ENCODE data around the gene PNP. TPM values are rescaled to one million over a fixed set of nuclear protein-coding genes. Genes with fewer than 3 reads are reported as not detected.

Gene PNP
- total and polyA plus RNA-seq, 7 donors = 5.5 to 121 (median 32.3) TPM

DNA sequence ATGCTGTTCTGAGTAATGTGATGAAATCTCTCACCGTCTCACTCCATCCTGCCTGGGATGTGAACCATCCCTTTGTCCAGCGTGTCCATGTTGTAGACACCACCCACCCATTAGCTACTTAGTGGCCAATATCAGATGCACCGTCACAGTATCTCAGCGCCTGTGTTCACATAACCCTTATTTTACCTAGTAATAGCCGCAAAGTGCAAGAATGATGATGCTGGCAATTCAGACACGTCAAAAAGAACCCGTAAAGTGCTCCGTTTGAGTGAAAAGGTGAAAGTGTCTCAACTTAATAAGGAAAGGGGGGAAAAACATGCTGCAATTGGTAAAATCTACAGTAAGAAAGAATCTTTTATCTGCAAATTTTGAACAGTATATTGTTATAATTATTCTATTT is 39.2 kb downstream of the PNP start:
- Histone ChIP-seq H3K27me3 (no peaks in the 10 kb centered on the region), H3K4me1 (no peaks in the 10 kb centered on the region), H3K27ac (no peak overlapping the region), H3K4me3 (no peak overlapping the region), H3K9me3 (no peaks in the 10 kb centered on the region), H3K36me3 (no peaks in the 10 kb centered on the region)
- no peak for DNase-seq
- intact Hi-C loops (cut with DNase I) = no loop called here
- WGBS, 2 donors = 90 to 91% methylated on average over 8 of the region's 8 CpGs
- no peak for TF ChIP-seq POLR2AphosphoS5 (IDR thresholded peaks at IDR 0.05)
- TF ChIP-seq POLR2A (IDR thresholded peaks at IDR 0.05) = no peak
- TF ChIP-seq, protein P1, sequence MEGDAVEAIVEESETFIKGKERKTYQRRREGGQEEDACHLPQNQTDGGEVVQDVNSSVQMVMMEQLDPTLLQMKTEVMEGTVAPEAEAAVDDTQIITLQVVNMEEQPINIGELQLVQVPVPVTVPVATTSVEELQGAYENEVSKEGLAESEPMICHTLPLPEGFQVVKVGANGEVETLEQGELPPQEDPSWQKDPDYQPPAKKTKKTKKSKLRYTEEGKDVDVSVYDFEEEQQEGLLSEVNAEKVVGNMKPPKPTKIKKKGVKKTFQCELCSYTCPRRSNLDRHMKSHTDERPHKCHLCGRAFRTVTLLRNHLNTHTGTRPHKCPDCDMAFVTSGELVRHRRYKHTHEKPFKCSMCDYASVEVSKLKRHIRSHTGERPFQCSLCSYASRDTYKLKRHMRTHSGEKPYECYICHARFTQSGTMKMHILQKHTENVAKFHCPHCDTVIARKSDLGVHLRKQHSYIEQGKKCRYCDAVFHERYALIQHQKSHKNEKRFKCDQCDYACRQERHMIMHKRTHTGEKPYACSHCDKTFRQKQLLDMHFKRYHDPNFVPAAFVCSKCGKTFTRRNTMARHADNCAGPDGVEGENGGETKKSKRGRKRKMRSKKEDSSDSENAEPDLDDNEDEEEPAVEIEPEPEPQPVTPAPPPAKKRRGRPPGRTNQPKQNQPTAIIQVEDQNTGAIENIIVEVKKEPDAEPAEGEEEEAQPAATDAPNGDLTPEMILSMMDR (IDR thresholded peaks at IDR 0.05) = no peak
- no peak for TF ChIP-seq EP300 (IDR thresholded peaks at IDR 0.05)

DNA sequence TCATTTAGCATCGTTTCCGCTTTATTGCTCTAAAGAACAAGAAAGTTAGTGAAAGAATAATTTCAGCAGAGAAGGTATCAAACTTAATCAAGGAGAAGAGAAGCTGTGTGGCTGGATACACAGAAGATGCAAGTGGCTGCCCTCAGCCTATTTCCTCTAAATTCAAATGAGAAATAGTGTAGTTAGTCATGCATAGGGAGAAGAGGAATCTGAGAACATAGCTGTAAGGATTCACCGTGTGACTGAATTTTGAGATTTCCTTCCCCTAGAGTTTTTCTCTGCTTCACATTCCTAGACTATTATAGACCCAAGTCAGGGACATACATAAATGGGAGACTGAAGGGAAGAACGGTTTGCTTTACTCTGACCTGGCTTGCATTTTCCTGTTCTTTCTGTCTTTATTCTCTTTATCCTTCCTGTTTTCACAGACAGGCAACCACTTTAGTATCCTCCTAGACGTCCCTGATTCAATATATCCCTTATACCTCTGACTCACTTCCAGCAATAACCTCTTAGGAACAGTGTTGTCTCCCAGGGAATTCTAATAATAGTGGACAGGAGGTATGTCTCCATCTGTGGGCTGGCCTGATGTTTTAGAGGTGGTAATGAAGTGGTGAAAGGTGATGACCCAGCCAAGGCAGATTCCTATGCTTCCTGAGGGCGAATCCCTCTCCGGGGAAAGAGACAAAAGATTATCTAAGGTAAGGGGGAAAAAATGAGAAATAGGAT is 43.1 kb downstream of the PNP start:
- H3K27me3 ChIP-seq = no peaks in the 10 kb centered on the region
- TF ChIP-seq EP300 (IDR thresholded peaks at IDR 0.05) = no peak
- TF ChIP-seq POLR2AphosphoS5 (IDR thresholded peaks at IDR 0.05) = no peak
- TF ChIP-seq, protein P1 (IDR thresholded peaks at IDR 0.05) = no peak
- no peak for TF ChIP-seq POLR2A (IDR thresholded peaks at IDR 0.05)
- H3K4me3 ChIP-seq = no peak overlapping the region
- 66 to 67% methylated on average over 7 of the region's 7 CpGs for WGBS, 2 donors
- intact Hi-C loops (cut with DNase I) = no loop called here
- DNase-seq = no peak
- H3K9me3 ChIP-seq = no peaks in the 10 kb centered on the region
- no peaks in the 10 kb centered on the region for H3K4me1 ChIP-seq
- H3K27ac ChIP-seq = no peak overlapping the region
- H3K36me3 ChIP-seq = no peaks in the 10 kb centered on the region

DNA sequence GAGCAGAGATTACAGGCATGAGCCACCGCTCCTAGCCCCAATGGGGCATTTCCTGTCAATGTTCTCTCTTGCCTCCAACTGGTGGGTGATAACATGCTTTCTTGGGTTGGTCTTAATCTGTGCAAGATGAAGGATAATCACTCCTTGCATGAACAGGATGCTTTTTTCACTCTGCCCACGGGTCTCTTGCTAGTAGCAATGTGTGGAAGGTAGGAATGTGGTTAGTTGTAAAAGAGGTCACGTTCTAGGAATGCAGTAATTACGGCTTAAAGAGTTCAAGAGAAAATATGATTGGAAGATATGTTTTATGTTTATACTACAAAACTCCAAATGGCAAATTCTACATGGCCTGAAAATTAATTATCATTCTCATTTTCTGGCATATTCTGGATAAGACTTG is 46.6 kb downstream of the PNP start:
- intact Hi-C loops (cut with DNase I) = no loop called here
- 61 to 76% methylated on average over 4 of the region's 4 CpGs for WGBS, 2 donors
- no peak overlapping the region for H3K27ac ChIP-seq
- H3K9me3 ChIP-seq = no peaks in the 10 kb centered on the region
- TF ChIP-seq POLR2AphosphoS5 (IDR thresholded peaks at IDR 0.05) (no peak), EP300 (IDR thresholded peaks at IDR 0.05) (no peak), POLR2A (IDR thresholded peaks at IDR 0.05) (no peak)
- TF ChIP-seq, protein P1 (IDR thresholded peaks at IDR 0.05) = no peak
- H3K4me1 ChIP-seq = no peaks in the 10 kb centered on the region
- DNase-seq = no peak
- H3K27me3 ChIP-seq = no peaks in the 10 kb centered on the region
- no peaks in the 10 kb centered on the region for H3K36me3 ChIP-seq
- H3K4me3 ChIP-seq = no peak overlapping the region

DNA sequence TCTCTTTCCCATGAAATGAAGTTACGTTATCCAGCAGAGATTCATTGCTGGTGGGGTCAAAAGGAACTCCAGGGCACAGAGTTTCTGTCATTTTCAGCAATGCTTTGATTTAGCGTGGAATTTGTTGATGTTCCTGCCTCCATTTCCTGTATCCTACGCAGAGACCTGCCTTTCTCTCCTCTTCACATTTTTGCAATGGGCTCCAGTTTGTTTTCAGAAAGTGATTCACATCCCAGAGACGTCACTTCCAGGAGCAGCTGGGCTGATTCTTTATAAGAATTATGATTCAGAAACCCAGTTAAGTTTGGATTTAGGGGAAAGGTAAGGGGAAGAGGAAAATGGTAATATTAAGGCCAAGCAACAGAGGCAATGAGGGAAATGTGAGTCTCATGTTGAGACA is 47.7 kb downstream of the PNP start:
- no peak overlapping the region for H3K27ac ChIP-seq
- DNase-seq = no peak
- H3K36me3 ChIP-seq = no peaks in the 10 kb centered on the region
- H3K4me3 ChIP-seq = no peak overlapping the region
- WGBS, 2 donors = 84 to 87% methylated on average over 4 of the region's 4 CpGs
- intact Hi-C loops (cut with DNase I) = no loop called here
- no peaks in the 10 kb centered on the region for H3K27me3 ChIP-seq
- TF ChIP-seq POLR2AphosphoS5 (IDR thresholded peaks at IDR 0.05) = no peak
- TF ChIP-seq, protein P1 (IDR thresholded peaks at IDR 0.05) = no peak
- no peak for TF ChIP-seq POLR2A (IDR thresholded peaks at IDR 0.05)
- no peak for TF ChIP-seq EP300 (IDR thresholded peaks at IDR 0.05)
- H3K4me1 ChIP-seq = no peaks in the 10 kb centered on the region
- H3K9me3 ChIP-seq = no peaks in the 10 kb centered on the region

DNA sequence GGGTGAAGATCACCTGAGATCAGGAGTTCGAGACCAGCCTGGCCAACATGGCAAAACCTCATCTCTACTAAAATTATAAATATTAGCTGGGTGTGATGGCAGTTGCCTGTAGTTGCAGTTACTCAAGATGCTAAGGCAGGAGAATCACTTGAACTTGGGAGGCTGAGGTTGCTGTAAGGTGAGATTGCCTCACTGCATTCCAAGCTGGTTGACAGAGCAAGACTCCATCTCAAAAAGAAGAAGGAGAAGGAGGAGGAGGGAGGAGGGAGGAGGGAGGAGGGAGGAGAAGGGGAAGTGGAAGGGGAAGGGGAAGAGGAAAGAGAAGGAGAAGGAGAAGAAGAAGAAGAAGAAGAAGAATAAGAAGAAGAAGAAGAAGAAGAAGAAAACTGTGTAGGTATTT is 53.1 kb downstream of the PNP start:
- intact Hi-C loops (cut with DNase I) = no loop called here
- WGBS, 2 donors = 83 to 91% methylated on average over 1 of the region's 1 CpG
- DNase-seq = no peak
- Histone ChIP-seq H3K4me1 (no peaks in the 10 kb centered on the region), H3K36me3 (no peaks in the 10 kb centered on the region), H3K27me3 (no peaks in the 10 kb centered on the region), H3K4me3 (no peak overlapping the region), H3K9me3 (no peaks in the 10 kb centered on the region), H3K27ac (no peak overlapping the region)
- no peak for TF ChIP-seq POLR2AphosphoS5 (IDR thresholded peaks at IDR 0.05)
